GM11168 (cell line): ENCODE results near the gene MAML2.

Experiments
- in situ Hi-C: fragments of 300-500 bp; cut with MboI; formaldehyde crosslinking; loops from one replicate; pipeline ENCODE4 v1.12.0; 2022; ENCODE audit warnings: low sequenced_read_pairs; ENCODE audit not compliant: unreplicated experiment

Gene MAML2

DNA sequence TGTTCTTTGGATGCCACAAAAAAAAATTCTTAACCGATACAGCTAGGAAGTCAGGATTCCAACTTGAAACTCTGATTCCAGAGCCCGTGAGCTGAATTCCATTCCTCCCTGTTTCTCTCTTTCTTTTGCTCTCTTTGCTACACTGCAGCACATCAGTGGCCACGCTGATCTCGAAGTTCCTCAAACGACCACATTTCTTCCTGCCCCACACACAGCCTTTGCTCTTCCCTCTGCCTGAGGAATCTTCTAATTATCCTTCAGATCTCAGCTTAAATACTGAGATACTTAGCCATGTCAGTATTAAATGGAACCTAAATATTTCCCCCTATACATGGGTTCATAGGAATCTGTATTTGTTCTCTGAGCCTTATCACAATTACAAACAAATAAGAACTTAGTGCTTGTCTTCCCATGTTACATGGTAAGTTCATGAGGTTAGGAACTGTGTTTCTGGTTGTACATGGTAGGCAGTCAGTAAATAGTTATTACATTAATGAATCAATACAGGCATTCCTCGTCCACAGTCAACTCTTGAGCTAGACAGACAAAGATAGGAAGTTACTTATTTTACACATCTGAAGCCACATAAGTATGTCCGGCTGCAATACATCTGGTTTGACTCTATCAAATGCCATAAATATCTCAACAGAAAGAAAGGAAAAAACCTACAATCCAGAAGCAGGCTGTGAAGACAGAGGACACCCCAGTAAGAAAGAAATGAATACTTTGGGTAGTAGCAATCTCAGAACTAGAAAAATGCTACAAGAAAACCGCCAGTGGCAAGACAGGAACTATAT, 86.6 kb downstream of the MAML2 start:
- in situ Hi-C loops, result no loop called here

DNA sequence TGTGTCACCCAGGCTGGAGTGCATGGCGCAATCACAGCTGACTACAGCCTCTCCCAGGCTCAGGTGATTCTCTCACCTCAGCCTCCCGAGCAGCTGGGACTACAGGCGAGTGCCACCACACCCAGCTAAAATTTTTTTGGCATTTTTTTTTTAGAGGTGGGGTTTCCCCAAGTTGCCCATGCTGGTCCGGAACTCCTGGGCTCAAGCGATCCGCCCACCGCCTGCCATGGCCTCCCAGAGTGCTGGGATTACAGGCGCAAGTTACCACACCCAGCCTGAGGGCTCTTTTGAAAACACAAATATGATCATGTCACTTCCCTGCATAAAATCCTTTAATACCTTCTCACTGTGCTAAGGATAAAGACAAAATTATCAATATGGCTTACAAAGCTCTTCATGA, 88.1 kb downstream of the MAML2 start:
- in situ Hi-C loops, result no loop called here

DNA sequence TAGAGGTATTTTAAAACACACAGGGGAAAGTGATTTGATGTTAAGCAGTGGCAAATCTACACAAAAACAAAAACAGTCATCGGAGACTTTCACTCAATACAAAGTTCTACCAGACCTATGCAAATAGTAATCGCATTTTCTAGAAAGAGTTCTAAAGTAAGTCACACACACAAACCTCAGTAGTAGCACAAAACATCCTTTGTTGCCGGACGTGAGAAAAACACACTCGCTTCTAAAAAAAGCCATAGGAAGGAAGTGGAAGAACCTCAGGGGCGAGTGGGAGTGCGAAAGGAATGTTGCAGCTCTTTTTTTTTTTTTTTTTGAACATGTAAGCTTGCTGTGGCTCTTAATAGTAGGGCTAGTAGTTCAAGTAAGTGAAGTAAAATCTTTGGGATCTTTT, 88.9 kb downstream of the MAML2 start:
- in situ Hi-C loops, result no loop called here

DNA sequence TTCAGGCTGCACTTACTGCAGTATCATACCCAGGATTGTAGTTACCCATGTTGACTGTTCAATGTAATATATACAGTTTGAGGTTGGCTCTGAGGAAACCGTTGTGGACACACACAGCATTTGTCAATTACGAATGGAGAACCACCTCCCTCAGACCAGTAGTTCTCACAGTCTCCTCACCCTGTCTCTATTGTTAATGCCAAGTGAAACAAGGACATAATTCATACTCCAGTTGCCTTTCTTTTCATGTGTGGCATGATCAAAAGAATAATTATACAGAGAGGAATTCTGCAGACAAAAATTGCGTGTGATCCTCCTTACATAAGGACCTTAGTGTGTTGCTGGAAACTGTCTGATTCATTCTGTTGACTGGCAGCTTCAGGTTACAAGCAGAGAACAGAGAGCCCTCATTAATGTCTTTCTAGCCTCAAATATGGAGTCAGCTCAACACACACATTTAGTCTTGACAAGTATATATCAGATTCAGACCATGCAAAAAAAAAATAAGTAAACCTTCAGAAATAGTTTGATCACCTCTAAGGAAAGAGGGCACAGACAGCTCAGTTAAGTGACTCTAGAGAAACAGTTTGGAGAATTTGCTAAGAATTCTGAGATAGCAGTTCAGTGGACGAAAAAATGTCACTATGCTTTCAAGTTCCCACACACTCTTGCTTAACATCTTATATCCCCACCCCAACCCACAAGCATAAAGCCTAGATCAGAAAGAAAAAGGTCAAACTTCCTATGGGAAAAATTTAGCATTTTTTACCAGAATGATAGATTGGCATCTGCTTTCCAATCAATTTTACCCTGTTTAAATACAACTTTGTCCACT, 96.1 kb downstream of the MAML2 start:
- in situ Hi-C loops, result no loop called here

DNA sequence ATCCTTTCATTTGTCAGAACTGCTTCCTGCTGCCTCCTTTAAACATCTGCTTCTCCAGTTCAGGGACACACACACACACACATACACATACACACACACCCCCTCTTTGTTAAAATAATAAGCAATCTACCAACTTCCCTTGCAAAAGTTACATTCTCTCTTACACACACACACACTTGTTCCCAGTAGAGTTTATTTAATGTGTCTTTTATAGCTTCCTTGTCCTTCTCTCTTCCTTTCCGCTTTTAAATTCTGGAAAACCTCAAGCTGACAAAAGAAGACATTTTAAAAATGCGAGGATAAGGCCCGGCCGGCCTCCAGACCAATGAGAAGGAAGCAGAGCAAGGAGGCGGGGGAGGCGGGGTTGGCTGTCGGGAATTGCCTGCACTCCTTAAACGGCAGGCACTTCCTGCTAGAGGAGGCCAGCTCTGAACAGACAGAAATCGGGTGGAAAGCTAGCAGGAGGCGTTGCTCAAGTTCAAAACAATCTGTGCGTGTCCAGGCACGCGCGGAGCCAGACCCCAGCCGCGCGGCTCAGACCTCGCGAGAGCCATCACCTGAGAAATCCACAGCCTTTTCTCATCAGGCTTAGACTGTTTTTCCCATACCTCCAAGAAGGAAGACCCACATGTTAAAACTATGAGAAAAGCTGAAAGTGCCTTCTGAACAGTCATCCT, 99.9 kb downstream of the MAML2 start:
- in situ Hi-C loops, result no loop called here

DNA sequence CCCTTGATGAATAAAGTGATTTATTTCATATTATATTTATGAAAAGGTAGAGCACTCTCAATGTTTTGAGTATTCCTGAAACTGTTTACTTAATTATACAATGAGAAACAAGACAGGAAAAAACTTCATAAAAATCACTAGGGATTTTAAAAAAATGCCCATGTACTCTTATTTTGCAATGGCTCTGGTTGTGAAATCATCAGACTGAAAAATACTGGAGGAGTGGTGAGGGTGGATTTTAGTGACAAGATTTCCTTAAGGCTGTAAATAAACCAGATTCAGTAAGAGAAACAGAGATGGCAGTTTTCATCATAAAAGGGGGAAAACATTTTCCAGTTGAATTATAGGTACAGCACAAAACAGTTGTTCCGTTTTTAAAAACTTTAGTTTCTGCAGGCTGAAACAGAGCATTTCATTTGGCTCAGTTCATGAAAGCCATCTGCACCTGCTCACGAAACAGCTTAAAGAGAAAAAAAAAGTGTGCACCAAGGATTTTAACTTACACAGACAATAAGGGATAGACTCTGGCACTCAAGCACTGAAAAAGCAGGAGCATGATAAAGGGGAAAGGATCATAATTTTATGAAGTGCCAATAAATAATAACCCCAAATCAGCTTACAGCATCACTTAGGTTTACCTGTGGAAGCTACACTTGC, 100.7 kb downstream of the MAML2 start:
- in situ Hi-C loops, result no loop called here

DNA sequence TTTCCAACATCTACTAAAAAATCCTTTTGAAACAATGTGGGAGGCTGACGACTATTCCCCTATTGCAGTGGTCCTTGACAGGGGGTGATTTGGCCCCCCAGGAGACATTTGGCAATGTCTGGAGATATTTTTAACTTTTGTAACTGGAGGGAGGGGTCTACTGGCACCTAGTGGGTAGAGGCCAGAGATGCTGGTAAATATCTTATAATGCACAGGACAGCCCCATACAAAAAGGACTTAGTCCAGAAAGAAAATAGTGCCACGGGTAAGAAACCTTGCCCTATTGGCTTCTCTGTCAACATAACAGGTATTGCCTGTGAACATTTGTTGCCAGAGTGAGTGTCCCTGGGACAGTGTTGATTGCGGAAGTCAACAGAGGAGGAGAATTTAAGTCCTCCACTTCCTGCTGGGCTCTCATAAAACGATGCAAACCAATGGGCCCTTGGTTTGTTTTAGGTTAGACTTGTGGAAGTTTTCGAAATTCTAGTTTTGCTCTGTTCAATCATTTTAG, 101.6 kb downstream of the MAML2 start:
- in situ Hi-C loops, result no loop called here

DNA sequence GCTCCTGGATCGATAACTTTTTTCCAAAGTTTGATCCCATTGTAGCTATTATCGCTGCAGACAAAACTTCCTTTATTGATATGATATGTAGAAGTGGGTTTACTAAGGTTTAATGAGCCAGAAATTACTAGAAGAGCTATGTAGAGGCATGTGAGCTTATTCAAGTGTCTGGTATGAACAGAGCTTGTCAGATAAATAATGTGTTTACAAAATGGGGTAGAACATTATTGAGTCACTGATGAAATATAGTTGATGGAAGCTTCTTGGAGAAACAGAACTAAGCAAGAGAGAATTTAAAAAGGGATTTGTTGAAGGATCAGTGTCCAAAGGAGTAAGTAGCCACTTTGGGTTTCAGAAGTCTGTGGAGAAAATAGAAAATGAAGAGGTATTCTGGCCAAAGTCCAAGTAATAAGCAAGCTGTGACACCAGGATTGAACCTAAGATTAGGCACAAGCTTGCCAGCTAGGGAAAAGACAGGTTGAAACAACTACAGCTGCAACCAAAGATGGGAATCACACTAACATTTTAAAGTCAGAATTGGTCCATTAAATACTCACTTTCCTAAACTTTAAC, 104.3 kb downstream of the MAML2 start:
- in situ Hi-C loops, result no loop called here

DNA sequence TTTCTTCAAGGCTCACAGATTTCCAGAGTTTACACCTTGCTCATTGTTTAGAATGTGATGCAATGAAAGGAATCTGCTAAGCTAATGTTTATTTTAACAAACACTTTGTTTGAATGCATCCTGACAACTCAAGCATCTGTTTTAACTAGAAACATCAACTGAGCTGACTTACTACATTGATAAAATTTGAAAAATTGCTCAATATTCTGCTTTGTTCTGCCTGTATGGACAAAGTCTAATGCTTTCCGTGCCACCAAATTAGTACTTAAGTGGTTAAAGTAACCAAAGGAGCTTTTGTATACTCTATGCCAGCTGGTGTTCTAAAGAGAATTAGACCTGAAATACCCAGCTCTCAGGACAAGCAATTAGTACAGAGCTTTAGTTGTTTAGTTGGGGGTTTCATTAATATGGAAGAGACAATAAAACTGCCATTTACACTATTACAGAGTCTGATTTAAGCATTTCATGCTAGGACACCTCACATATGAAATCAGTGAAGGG, 105.2 kb downstream of the MAML2 start:
- in situ Hi-C loops, result no loop called here

DNA sequence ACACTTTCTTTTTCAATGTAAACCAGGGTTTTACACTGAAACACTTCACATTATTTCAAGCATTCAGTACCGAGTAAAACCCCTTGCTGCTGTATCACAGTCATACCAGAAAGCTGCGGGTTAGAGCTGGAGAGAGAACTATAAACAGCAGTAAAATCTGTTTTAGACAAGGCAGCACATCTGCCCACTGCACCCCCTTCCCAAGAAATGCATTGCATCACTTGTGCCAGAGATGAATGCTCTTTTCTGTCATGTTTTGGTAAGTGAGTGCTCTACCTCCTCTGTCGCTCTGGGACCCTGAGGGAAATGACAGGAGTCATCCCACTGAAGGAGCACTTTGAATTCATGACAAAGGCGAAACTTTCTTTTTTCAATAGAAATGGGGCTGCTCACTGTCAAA, 107.2 kb downstream of the MAML2 start:
- in situ Hi-C loops, result no loop called here

DNA sequence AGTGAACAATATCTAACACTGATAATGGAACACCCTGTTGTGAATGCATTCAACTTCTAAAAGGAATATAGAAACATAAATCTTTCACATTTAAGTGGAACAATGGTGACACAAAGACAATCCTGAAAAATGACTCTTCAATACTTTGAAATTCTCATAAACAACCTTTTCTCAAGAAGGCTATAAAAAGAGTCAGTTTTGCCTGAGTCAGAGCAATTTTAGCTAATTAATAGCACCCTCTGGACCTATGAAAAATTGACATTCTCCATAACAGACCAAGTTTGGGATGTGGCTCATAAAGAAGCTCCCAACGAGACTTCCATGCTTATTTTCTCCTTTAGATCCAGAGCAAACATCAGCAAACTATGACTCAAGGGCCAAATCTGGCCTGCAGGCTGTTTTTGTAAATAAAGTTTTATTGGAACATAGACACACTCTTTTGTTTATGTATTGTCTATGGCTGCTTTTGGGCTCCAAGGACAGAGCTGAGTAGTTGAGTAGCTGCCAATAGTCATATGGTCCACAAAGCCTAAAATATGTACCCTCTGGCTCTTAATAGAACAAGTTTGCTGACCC, 108.0 kb downstream of the MAML2 start:
- in situ Hi-C loops, result no loop called here

DNA sequence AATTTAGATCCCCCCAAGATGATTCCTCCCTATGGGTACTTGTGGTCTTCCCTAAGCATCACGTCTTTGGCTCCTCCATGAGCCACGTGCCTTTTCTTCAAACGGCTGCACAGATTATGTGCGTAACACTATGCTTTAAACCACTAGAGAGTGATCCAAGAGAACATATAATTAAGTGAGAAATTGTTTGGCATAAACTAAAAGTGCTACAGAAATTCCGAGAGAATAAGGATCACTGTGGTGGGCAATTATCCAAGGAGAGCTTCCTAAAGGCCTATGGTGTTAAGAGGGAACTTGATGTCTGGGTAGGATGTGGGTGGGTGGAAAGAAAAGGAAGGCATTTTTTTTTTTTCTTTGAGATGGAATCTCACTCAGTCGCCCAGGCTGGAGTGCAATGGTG, 110.9 kb downstream of the MAML2 start:
- in situ Hi-C loops, result no loop called here

DNA sequence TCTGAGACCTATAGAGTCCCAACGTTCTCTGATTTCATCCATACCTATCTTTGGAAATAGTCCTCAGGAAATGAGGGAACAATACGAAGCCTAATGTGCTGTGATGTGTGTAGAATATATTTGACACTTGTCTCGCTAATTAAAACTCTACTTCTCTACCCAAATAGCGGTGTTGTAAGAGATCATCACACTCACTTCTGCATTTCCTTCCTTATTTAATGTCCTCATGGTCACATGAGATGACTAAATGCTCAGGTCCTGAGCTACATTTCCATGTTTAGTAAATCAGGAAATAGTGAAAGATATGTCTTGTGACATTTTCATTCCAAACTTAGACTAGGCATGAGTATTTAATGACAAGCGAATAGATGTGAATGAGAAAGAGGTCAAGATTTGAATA, 112.3 kb downstream of the MAML2 start:
- in situ Hi-C loops, result no loop called here

DNA sequence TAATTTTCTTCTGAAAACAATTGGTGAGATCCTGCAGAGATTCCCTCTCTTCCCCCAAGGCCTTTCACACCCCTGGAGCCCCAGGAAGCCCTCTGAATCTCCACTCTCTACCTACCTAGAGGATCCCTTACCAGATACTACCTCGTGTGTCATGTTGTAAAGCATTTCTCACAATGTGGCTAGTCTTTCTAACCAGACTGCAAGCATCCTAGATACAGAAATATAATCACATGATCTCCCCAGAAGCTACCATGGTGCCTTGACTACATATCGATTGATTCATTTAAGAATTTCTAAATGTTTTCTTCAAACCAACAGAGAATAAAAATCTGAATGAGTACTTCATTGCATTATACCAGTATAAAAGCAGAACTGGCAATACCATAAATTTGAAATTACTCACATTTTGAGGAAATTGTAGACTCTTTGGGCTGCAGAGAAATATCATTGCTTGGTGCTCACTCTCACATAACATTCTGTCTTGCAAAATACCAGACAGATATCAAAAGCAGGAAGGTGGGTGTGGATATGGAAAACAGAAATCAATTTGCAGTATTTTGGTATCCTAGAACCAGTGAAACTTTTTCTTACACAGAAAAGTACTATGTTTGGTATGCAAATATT, 113.5 kb downstream of the MAML2 start:
- in situ Hi-C loops, result no loop called here

DNA sequence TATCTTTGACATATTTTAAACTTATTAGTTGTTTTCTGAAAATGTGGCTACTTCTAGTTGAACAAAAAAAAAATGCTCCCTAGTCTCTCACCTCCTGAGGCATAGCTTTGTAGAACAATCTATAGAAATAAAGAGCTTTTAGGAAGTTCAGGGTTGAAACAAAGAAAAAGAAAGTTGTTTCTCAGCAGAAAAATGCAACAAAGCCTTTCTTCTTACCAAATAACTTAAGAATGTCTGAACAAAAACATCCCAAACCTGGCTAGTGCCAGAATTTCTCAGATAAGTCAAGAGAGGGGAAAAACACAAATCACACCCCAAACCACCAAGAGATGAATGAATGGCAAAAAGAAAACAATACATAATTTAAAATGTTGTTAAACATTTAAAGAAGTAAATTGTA, 114.1 kb downstream of the MAML2 start:
- in situ Hi-C loops, result no loop called here

DNA sequence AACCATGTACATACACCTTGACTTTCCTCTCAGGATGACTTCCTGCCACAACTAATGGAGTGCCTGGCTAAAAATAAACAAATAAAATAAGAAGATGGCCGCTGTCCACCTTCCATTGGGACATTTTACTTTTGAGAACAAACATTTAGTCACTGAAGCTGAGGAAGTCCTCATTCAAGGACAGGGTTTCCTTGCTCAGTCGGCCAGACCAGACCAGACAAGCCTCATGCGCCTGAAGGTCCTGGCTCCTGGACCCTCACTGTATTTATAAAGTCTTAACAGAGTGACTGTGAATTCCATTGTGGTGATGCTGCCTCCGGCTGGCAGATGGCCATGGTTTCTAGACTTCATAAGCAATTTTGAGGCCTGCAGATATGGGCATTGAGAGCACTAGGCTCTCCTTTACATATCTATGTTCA, 114.5 kb downstream of the MAML2 start:
- in situ Hi-C loops, result no loop called here

DNA sequence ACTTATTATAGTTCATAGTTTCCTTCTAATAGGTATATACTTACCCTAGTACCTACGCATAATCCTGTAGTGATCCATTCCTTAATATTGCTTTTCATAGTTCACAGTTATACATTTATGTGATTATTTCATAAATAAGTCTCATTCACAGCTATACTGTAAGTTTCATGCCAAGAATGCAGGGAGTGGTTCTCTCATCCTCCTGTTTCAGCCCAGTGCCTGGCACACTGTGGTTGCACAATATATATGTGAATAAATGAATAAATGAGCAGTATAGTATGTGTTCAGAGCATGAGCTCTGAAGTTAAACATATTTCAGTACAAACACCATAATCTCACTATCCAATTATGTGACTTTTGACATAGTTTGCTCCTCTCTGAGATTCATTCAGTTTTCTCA, 115.8 kb downstream of the MAML2 start:
- in situ Hi-C loops, result no loop called here

DNA sequence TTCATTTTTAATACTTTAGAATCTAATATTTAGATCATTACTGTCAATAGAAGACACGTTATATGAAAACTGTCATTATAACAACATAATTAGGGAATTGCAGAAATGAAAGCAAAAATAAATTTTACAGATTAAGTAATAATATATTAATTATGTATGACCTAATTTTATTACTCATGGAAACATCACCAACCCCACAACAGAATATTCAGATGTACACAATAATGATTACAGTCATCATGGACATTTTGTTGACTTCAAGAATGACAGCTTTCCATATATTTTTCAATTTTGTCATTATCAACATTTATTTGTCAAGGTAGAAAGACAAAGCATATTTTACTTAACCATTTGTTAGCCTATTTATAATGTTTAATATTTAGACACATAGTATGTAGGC, 119.9 kb downstream of the MAML2 start:
- in situ Hi-C loops, result no loop called here

DNA sequence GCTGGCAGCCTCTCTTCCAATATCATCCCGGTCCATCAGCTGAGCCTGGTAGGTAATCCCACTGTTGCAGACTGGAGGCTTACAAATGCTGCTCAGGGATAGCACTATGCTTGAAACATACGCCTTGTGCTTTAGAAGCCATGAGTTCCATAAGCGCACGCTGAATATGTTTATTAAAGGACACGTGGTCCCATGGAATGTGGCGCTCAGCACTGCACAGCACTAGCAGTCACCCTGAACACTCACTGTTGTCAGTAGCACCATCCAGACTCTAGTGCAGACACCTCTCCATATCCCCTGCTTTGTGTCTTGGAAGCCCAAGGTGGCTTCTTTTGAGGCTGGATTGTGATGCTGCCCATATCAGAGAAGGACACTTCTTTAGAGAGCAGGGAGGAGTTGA, 120.9 kb downstream of the MAML2 start:
- in situ Hi-C loops, result no loop called here
